Coronary artery (tissue), 2 donors: ENCODE data around the gene CPED1.
A peak's percentile ranks its signal among the peaks of the same experiment; 100 is the strongest.
"Not testable (repeated sequence)": the region's sequence is repeated elsewhere in the genome, so short reads cannot be mapped to it uniquely, and the experiment has no call there.

Experiments used
- DNase-seq: peaks from one replicate; pipeline ENCODE4 v3.0.0-alpha.2; 2017; ENCODE audit warnings: low spot score
- H3K27ac ChIP-seq, 2 donors: fragments of 200-600 bp; sonication (generic); one replicate each; pipeline ENCODE4 v1.5.1; 2016 to 2019
- H3K4me3 ChIP-seq: fragments of 200-600 bp; sonication (generic); 2 replicates; pipeline ENCODE4 v1.5.1; 2016; ENCODE audit warnings: mild to moderate bottlenecking, moderate library complexity
- TF ChIP-seq, protein P1 (sequence below): fragments of 200-600 bp; sonication (generic); IDR thresholded peaks from one replicate; pipeline ENCODE4 v1.5.1; 2019; ENCODE audit warnings: antibody characterized with exemption

CPED1 gene

DNA sequence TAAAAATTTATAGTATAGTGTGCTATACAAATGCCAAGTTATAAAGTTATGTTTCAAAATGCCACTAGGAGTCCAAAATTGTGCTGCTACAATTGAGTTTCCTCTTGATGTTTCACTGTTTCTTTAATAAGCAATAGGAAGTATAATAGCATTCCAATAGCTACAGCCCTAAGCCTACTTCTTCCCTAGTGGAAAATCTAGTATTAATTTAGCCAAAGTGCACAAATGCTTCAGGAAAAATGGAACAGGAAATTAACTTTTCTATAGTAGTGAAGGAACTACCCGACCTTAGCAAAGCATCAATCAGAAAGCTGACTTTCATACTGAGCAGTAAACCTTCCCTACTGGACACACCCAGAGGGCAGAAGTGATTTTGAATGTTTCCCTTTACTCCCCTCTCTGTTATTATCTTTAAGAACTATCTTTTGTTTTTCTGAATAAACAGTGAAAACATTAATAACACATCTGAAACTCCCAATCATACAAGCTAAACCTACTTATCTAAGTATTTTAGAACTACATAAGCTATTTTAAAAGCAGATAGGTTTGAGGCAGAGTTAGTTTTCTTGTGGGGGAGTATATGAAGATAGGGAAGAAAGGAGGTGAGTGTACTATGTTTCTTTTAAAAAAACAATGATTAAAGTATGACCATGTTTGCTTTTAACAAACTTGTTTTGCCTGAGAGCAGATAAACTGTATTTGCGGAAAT lies 13.7 kb downstream of the CPED1 start:
- H3K27ac ChIP-seq = peak overlapping the region; percentile 81 to 83
- H3K4me3 ChIP-seq = no peak overlapping the region
- no peak for DNase-seq
- TF ChIP-seq, protein P1, sequence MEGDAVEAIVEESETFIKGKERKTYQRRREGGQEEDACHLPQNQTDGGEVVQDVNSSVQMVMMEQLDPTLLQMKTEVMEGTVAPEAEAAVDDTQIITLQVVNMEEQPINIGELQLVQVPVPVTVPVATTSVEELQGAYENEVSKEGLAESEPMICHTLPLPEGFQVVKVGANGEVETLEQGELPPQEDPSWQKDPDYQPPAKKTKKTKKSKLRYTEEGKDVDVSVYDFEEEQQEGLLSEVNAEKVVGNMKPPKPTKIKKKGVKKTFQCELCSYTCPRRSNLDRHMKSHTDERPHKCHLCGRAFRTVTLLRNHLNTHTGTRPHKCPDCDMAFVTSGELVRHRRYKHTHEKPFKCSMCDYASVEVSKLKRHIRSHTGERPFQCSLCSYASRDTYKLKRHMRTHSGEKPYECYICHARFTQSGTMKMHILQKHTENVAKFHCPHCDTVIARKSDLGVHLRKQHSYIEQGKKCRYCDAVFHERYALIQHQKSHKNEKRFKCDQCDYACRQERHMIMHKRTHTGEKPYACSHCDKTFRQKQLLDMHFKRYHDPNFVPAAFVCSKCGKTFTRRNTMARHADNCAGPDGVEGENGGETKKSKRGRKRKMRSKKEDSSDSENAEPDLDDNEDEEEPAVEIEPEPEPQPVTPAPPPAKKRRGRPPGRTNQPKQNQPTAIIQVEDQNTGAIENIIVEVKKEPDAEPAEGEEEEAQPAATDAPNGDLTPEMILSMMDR = no peak

DNA sequence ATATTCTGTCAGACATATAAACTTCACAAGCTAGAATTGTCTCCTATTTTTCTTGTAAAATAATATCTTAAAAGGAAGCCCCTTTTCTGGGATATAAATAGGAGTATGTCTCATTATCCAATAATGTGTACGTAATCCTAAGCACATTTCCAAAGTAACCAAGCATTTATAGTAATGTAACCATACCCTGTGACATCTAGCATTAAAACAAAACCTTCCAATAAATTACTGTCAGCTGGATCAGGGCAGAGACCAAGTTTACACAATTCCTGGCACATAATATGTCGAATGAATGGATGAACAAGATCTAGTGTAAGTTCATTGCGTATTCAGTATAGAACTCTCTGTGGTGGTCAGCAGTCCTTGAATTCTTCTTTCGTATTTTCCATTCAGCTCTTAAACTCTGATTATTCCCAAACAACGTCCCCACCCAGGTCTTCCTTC lies 14.3 kb downstream of the CPED1 start:
- H3K27ac ChIP-seq = peak overlapping the region; percentile 81 to 83
- H3K4me3 ChIP-seq = peak overlapping the region; percentile 32
- no peak for DNase-seq
- TF ChIP-seq, protein P1 = no peak

DNA sequence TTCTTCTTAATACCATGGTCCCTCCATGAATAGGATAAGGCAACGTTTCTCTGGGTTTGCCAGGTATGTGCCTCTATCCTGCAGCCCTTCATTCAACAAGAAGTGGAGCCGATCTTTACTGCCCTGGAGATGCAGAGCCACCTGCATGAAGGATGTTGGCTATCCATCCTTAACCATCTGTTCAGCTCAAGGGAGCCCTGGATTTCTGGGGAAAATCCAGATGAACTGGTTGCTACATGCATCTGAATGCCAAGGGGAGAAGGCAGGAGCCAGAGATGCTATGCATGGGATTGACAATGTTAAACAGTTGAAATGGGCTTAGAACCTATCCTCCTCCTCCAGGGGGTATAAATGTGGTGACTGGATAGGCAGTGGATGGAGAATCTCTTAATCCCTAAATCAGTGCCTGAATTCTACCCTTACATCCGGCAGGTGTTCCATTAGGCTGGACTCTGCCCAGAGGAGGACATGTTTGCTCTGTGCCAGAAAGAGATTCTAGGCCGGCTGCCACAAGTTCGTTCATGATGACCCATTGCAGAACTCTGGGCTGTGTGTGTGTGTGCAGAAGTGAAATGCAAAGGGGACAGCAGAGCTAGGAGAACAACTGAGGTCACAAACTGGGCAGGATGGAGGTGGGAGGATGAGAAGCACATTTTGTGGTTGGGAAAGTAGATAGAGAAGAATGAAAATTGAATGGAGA lies 15.6 kb downstream of the CPED1 start:
- no peak for DNase-seq
- Histone ChIP-seq H3K4me3 (no peak overlapping the region), H3K27ac (peak overlapping the region in 1 of 2 donors; percentile 83)
- TF ChIP-seq, protein P1 = no peak

DNA sequence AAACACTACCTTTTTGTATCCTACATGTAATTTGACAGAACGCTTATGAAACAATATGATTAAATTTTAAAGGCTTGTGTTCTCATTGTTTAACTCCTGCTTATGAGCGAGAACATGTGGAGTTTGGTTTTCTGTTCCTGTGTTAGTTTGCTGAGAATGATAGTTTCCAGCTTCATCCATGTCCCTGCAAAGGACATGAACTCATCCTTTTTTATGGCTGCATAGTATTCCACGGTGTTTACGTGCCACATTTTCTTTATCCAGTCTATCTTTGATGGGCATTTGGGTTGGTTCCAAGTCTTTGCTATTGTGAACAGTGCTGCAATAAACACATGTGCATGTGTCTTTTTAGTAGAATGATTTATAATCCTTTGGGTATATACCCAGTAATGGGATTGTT lies 16.5 kb downstream of the CPED1 start:
- not testable (repeated sequence) for DNase-seq, H3K4me3 ChIP-seq, H3K27ac ChIP-seq

DNA sequence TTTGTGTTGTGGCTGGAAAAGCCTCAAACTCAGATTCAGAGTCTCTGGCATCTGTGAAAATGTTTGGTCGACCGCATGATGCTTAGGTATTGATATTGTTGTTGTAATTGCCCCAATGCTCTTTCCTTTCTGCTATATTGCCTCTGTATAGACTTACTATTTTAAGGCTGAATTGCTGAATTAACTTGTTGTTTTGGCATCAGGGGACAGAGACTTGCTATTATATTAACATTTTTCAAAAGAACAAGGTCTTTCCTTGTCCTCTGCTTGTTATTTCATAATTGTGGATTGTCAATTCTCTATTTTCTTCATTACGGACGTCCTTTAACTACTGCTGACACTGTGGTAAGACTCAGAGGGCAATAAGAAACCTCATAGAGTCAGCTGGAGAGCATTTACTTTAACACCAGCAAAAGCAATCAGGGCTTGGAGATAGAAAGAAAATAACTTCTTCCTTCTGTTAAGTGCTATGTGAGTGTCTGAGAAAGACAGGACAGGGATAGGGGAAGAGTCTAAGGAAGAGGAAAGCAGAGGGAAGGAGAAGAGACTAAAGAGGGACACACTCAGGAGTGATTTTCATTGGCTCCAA lies 17.6 kb downstream of the CPED1 start:
- no peak overlapping the region for H3K4me3 ChIP-seq
- DNase-seq = no peak
- TF ChIP-seq, protein P1 = no peak
- peak overlapping the region; percentile 1 to 9 for H3K27ac ChIP-seq

DNA sequence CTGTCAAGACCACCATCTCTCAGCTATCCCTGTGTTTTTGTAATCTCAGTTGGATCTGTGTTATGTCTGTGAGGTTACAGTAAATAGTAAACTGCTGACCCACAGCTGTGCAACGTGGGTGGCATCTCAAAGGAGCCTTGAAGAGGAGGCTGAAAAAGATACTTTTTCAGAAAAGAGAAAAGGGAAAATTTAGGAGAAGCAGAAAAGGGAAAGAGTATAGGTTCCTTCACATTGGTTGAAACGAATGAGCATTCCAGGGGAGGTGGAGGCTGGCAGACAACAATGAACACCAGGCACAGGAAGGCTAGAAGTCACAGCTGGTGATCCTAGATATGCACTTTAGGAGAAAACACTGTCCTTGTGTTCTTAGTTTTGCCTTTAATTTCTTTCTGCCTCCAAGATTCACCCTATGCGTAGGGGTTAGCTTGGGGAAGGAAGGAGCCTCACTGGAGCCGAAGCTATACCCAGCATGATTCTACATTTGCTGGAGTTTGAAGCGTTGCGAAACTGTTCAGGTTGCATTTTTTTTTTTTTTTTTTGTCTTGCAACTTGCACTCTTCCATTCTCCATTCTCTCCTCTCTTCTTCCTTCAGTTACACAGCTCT lies 18.3 kb downstream of the CPED1 start:
- peak overlapping the region; percentile 9 to 41 for H3K27ac ChIP-seq
- H3K4me3 ChIP-seq = no peak overlapping the region
- TF ChIP-seq, protein P1 = no peak
- DNase-seq = no peak

DNA sequence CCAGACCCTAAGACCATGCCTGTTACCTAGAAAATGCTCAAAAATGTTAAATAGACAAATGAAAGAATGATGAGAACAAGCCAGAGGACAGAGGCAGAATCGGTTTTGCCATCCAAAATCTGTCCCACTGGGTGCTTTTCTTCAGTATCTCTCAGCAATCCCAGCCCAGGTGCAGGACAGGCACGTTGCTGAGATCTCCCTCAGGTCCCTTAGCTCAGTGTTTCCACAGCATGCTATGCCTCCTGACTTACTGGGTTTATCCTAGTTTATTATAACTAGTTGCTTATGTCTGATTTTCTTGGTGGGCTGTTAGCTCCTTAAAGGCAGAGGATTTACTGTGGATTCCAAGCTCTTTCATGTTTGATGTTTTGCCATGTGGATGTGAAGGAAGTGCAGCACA lies 20.3 kb downstream of the CPED1 start:
- no peak for DNase-seq
- Histone ChIP-seq H3K27ac (no peak overlapping the region), H3K4me3 (no peak overlapping the region)
- TF ChIP-seq, protein P1 = no peak
